ENCODE data around the gene CENPB.

- TF ChIP-seq TBL1XR1 (IDR thresholded peaks at IDR 0.05; ENCODE audit: low read depth, low read length) (no peak), REST (IDR thresholded peaks at IDR 0.05; ENCODE audit: low read depth, low read length) (no peak), TCF12 (IDR thresholded peaks at IDR 0.05; ENCODE audit: low read depth, low read length) (no peak), CTCF (IDR thresholded peaks at IDR 0.05 in 2 of 3, conservative IDR thresholded peaks at IDR 0.05 in 1 of 3; ENCODE audit: control insufficient read depth in 2 of 3, extremely low read depth in 1 of 3, insufficient read depth in 1 of 3, low read depth in 3 of 3, low read length in 3 of 3) (no peak), ZZZ3 (IDR thresholded peaks at IDR 0.05; ENCODE audit: control insufficient read depth, insufficient read length, low read depth) (no peak), KAT2A (conservative IDR thresholded peaks at IDR 0.05; ENCODE audit: control insufficient read depth, low read depth, low read length) (no peak), TAF1 (IDR thresholded peaks at IDR 0.05; ENCODE audit: borderline replicate concordance, low read depth, low read length) (no peak), CBX3 (IDR thresholded peaks at IDR 0.05; ENCODE audit: borderline replicate concordance, low read depth) (no peak), POLR2A (IDR thresholded peaks at IDR 0.05; ENCODE audit: low read depth, low read length) (no peak), FOXK2 (IDR thresholded peaks at IDR 0.05) (no peak), ZSCAN29 (IDR thresholded peaks at IDR 0.05) (no peak), SRF (IDR thresholded peaks at IDR 0.05; ENCODE audit: low read depth in 2 of 2, low read length in 2 of 2) (no peak), PBX3 (IDR thresholded peaks at IDR 0.05; ENCODE audit: insufficient replicate concordance, low read depth, low read length) (no peak)
These were observed 22.0 kb upstream of the CENPB start for GRCh38 chr20:3808544-3808943.
